Loucy (cell line): ENCODE data around the gene WFDC10B.

Source experiments
- H2AFZ ChIP-seq: fragments of 200-600 bp; sonication (generic); 2 replicates; pipeline ENCODE4 v1.6.0; 2016; ENCODE audit warnings: antibody characterized with exemption, mild to moderate bottlenecking, low read length, moderate library complexity
- H3F3A ChIP-seq: fragments of 200-600 bp; 2 replicates; pipeline ENCODE4 v1.6.0; 2016; ENCODE audit warnings: antibody characterized with exemption, low read depth, mild to moderate bottlenecking
- H3K27me3 ChIP-seq: fragments of 200-600 bp; sonication (generic); 2 replicates; pipeline ENCODE4 v1.6.1; 2014; ENCODE audit warnings: low read length, mild to moderate bottlenecking; ENCODE audit not compliant: insufficient read depth, poor library complexity, severe bottlenecking
- H3K36me3 ChIP-seq: fragments of 200-600 bp; sonication (generic); 2 replicates; pipeline ENCODE4 v1.6.1; 2016; ENCODE audit warnings: low read length; ENCODE audit not compliant: insufficient read depth
- H3K4me1 ChIP-seq: fragments of 200-600 bp; sonication (generic); 2 replicates; pipeline ENCODE4 v1.5.1; 2014; ENCODE audit warnings: low read length, mild to moderate bottlenecking; ENCODE audit not compliant: insufficient read depth, poor library complexity, severe bottlenecking
- H3K4me2 ChIP-seq: fragments of 200-600 bp; sonication (generic); 2 replicates; pipeline ENCODE4 v1.6.0; 2014; ENCODE audit warnings: antibody characterized with exemption, low read length, low read depth, mild to moderate bottlenecking; ENCODE audit not compliant: poor library complexity, severe bottlenecking
- H3K4me3 ChIP-seq: fragments of 200-600 bp; sonication (generic); 2 replicates; pipeline ENCODE4 v1.5.1; 2014; ENCODE audit warnings: low read length, mild to moderate bottlenecking, mixed read lengths; ENCODE audit not compliant: poor library complexity, severe bottlenecking
- H3K79me2 ChIP-seq: fragments of 200-600 bp; sonication (generic); 2 replicates; pipeline ENCODE4 v1.6.1; 2014; ENCODE audit warnings: low read length; ENCODE audit not compliant: insufficient read depth
- H3K9ac ChIP-seq: fragments of 200-600 bp; sonication (generic); 2 replicates; pipeline ENCODE4 v1.6.0; 2014; ENCODE audit warnings: mild to moderate bottlenecking, low read depth, low read length, moderate library complexity; ENCODE audit not compliant: poor library complexity, severe bottlenecking
- H3K9me2 ChIP-seq: fragments of 200-600 bp; sonication (generic); replicated peaks from 2 replicates; pipeline ENCODE4 v1.6.1; 2016; ENCODE audit warnings: low read depth, low read length, mixed read lengths
- H3K9me3 ChIP-seq: fragments of 200-600 bp; sonication (generic); 2 replicates; pipeline ENCODE4 v1.6.1; 2014; ENCODE audit warnings: mild to moderate bottlenecking, antibody characterized with exemption, low read length, low read depth; ENCODE audit not compliant: insufficient read depth
- H4K20me1 ChIP-seq: fragments of 200-600 bp; sonication (generic); 2 replicates; pipeline ENCODE4 v1.6.0; 2014; ENCODE audit warnings: antibody characterized with exemption, low read length, mild to moderate bottlenecking; ENCODE audit not compliant: insufficient read depth, poor library complexity, severe bottlenecking
- CTCF ChIP-seq: fragments of 200-600 bp; sonication (generic); conservative IDR thresholded peaks from 2 replicates; pipeline ENCODE4 v1.5.1; 2014; ENCODE audit warnings: mild to moderate bottlenecking, antibody characterized with exemption, low read length
- EZH2phosphoT487 ChIP-seq: fragments of 200-600 bp; IDR thresholded peaks from 2 replicates; pipeline ENCODE4 v1.6.1; 2018; ENCODE audit warnings: antibody characterized with exemption, mild to moderate bottlenecking, moderate library complexity, borderline replicate concordance

WFDC10B gene

DNA sequence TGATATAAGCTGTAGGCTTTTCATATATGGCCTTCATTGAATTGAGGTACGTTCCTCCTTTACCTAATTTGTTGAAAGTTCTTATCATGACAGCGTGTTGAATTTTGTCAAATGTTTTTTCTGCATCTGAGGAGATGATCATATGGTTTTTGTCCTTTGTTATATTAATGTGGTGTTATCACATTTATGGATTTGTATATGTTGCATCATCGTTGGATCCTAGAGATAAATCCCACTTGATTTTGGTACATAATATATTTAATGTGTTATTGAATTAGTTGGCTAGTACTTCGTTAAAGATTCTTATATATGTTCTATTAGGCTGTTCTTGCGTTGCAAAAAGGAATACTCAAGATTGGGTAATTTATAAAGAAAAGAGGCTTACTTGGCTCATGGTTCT, 65.1 kb downstream of the WFDC10B start:
- Histone ChIP-seq H3K27me3 (no peaks in the 10 kb centered on the region), H3K36me3 (no peaks in the 10 kb centered on the region), H3K79me2 (no peaks in the 10 kb centered on the region), H3K4me3 (no peak overlapping the region), H2AFZ (no peak overlapping the region), H3K4me1 (no peaks in the 10 kb centered on the region), H3K9ac (no peak overlapping the region), H3F3A (no peaks in the 10 kb centered on the region), H3K9me3 (no peaks in the 10 kb centered on the region), H3K9me2 (no peaks in the 10 kb centered on the region), H3K4me2 (no peak overlapping the region), H4K20me1 (no peaks in the 10 kb centered on the region)
- no peak for TF ChIP-seq CTCF
- no peak for TF ChIP-seq EZH2phosphoT487

DNA sequence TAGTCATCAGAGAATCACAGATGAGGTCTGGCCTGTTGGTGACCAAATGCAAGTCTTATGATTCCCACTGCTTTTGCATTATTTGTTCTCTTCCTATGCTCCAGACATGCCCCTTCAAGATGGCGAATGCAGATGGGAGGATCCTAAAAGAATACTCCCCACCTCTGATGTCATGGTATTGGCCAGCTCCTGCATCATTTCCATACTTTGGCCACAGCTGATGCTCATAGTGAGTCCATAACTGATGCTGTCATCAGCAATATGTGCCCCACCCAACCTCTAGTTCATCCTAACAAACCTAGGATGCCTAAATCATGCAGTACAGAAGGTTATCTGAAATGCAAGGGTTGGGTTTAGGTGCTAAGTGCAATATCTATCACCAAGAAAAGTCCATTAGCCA, 68.3 kb downstream of the WFDC10B start:
- no peaks in the 10 kb centered on the region for H3K27me3 ChIP-seq
- H3K79me2 ChIP-seq, result no peaks in the 10 kb centered on the region
- H3K9me3 ChIP-seq, result no peaks in the 10 kb centered on the region
- no peaks in the 10 kb centered on the region for H3K36me3 ChIP-seq
- no peak overlapping the region for H2AFZ ChIP-seq
- H3F3A ChIP-seq, result no peaks in the 10 kb centered on the region
- no peak overlapping the region for H3K4me3 ChIP-seq
- H3K9me2 ChIP-seq, result no peaks in the 10 kb centered on the region
- H3K4me1 ChIP-seq, result no peaks in the 10 kb centered on the region
- H4K20me1 ChIP-seq, result no peaks in the 10 kb centered on the region
- no peak for TF ChIP-seq CTCF
- TF ChIP-seq EZH2phosphoT487, result no peak
- H3K9ac ChIP-seq, result no peak overlapping the region
- H3K4me2 ChIP-seq, result no peak overlapping the region
